NK-92 (cell line): ENCODE data around the gene ZNF831.

Source experiments
- DNase-seq: peaks from one replicate; lab custom pipeline; 2025; ENCODE audit not compliant: unreplicated experiment; lab: John Stamatoyannopoulos, UW

Gene ZNF831

GRCh38 chr20:59177266-59178250 is 13.9 kb downstream of the ZNF831 start:
- no peak for DNase-seq

- DNase-seq, result no peak
Observed at GRCh38 chr20:59178983-59179595, 15.5 kb downstream of the ZNF831 start.

- no peak for DNase-seq
Observed at GRCh38 chr20:59179988-59180387, 16.4 kb downstream of the ZNF831 start.

GRCh38 chr20:59181936-59182335 is 18.3 kb downstream of the ZNF831 start:
- no peak for DNase-seq

GRCh38 chr20:59182401-59183044 is 18.9 kb downstream of the ZNF831 start:
- DNase-seq, result no peak

GRCh38 chr20:59183751-59184150 is 20.1 kb downstream of the ZNF831 start:
- no peak for DNase-seq

GRCh38 chr20:59184880-59185447 is 21.3 kb downstream of the ZNF831 start:
- DNase-seq, result no peak

- DNase-seq, result no peak
Observed at GRCh38 chr20:59185809-59186208, 22.2 kb downstream of the ZNF831 start.

- no peak for DNase-seq
Observed at GRCh38 chr20:59190466-59190865, 26.8 kb downstream of the ZNF831 start.

- DNase-seq, result no peak
Observed at GRCh38 chr20:59191036-59191755, 27.6 kb downstream of the ZNF831 start.

GRCh38 chr20:59191756-59192532 is 28.3 kb downstream of the ZNF831 start:
- no peak for DNase-seq

GRCh38 chr20:59192533-59192896 is 28.9 kb downstream of the ZNF831 start:
- no peak for DNase-seq

GRCh38 chr20:59193325-59193724 is 29.7 kb downstream of the ZNF831 start:
- DNase-seq, result no peak

GRCh38 chr20:59194023-59194935 is 30.7 kb downstream of the ZNF831 start:
- no peak for DNase-seq

GRCh38 chr20:59195316-59195993 is 31.8 kb downstream of the ZNF831 start:
- no peak for DNase-seq

- no peak for DNase-seq
Observed at GRCh38 chr20:59204165-59204894, 40.7 kb downstream of the ZNF831 start.

- DNase-seq, result no peak
Observed at GRCh38 chr20:59205044-59205443, 41.4 kb downstream of the ZNF831 start.

GRCh38 chr20:59207235-59207634 is 43.6 kb downstream of the ZNF831 start:
- no peak for DNase-seq
